ENCODE measurements around the gene HAUS6.

DNA sequence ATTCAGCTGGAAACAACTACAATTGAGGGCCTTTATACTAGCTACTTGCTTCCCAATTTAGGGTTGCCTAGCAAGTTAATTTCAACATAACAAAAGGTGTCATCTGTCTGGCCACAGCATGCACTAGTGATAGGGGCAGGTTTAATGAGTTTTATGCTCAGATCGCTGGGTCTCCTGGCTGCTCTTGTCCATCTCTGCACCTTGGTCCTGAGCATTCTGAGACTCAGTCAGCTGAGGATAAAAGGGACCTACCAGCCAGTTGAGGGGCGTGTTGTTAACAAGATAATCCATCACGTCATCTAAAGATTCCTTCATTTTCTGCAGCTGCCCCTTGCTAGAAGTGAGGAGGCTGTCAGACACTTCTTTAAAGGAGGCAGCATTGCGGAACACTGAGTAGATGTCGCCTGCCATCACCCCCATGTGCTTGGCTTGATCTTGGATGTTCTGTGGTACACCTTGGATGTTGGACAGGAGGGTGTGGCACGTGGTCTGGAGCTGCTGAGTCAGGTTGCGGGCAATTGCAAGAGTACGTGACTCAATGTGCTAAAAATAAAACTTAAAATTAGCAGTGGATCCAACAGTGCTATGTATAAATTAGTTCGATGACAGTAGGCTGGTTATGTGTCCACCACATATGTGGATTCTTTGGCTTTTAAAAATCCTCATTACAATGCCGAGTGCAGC, 13.5 kb upstream of the HAUS6 start:
- TF ChIP-seq, protein P1, sequence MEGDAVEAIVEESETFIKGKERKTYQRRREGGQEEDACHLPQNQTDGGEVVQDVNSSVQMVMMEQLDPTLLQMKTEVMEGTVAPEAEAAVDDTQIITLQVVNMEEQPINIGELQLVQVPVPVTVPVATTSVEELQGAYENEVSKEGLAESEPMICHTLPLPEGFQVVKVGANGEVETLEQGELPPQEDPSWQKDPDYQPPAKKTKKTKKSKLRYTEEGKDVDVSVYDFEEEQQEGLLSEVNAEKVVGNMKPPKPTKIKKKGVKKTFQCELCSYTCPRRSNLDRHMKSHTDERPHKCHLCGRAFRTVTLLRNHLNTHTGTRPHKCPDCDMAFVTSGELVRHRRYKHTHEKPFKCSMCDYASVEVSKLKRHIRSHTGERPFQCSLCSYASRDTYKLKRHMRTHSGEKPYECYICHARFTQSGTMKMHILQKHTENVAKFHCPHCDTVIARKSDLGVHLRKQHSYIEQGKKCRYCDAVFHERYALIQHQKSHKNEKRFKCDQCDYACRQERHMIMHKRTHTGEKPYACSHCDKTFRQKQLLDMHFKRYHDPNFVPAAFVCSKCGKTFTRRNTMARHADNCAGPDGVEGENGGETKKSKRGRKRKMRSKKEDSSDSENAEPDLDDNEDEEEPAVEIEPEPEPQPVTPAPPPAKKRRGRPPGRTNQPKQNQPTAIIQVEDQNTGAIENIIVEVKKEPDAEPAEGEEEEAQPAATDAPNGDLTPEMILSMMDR (IDR thresholded peaks at IDR 0.05), result no peak
- TF ChIP-seq POLR2A (IDR thresholded peaks at IDR 0.05) (no peak), EP300 (IDR thresholded peaks at IDR 0.05) (no peak), POLR2AphosphoS5 (IDR thresholded peaks at IDR 0.05) (no peak)
